Fibroblast of villous mesenchyme (primary cell): Measurements from ENCODE around the gene CNTNAP2. TPM values are rescaled to one million over a fixed set of nuclear protein-coding genes. Genes with fewer than 3 reads are reported as not detected.

Experiments
- DNase-seq: peaks from one replicate; pipeline ENCODE4 v3.0.0-alpha.2; 2010; ENCODE audit warnings: low read depth
- H3K4me3 ChIP-seq: 2 replicates; pipeline ENCODE4 v1.5.1; 2011; ENCODE audit warnings: low read depth, mild to moderate bottlenecking, low read length
- CTCF ChIP-seq: IDR thresholded peaks from 2 replicates; pipeline ENCODE4 v1.5.1; 2012; ENCODE audit warnings: low read depth, mild to moderate bottlenecking, low read length; ENCODE audit not compliant: insufficient read depth
- total RNA-seq: library from RNA; depleted of rRNA; stranded (reverse); fragments of >200 nt; gene quantifications from 2 replicates; pipeline ENCODE4 v1.2.3, GENCODE V29; 2012

CNTNAP2 gene
- total RNA-seq, 1 donor, result not detected

GRCh38 chr7:147869456-147869855 is 1752.9 kb downstream of the CNTNAP2 start:
- DNase-seq, result no peak
- no peak for TF ChIP-seq CTCF
- no peak overlapping the region for H3K4me3 ChIP-seq

- no peak overlapping the region for H3K4me3 ChIP-seq
- no peak for TF ChIP-seq CTCF
- DNase-seq, result no peak
Measured at GRCh38 chr7:147878912-147879661, 1762.5 kb downstream of the CNTNAP2 start.

GRCh38 chr7:147885869-147886268 is 1769.3 kb downstream of the CNTNAP2 start:
- DNase-seq, result no peak
- no peak overlapping the region for H3K4me3 ChIP-seq
- no peak for TF ChIP-seq CTCF

- DNase-seq, result no peak
- TF ChIP-seq CTCF, result no peak
- no peak overlapping the region for H3K4me3 ChIP-seq
Measured at GRCh38 chr7:147894271-147894670, 1777.7 kb downstream of the CNTNAP2 start.

GRCh38 chr7:147896121-147896520 is 1779.5 kb downstream of the CNTNAP2 start:
- no peak for TF ChIP-seq CTCF
- no peak overlapping the region for H3K4me3 ChIP-seq
- no peak for DNase-seq

GRCh38 chr7:147903536-147904218 is 1787.1 kb downstream of the CNTNAP2 start:
- H3K4me3 ChIP-seq, result no peak overlapping the region
- no peak for DNase-seq
- TF ChIP-seq CTCF, result no peak
